ENCODE measurements around the gene TNNI2.

DNA sequence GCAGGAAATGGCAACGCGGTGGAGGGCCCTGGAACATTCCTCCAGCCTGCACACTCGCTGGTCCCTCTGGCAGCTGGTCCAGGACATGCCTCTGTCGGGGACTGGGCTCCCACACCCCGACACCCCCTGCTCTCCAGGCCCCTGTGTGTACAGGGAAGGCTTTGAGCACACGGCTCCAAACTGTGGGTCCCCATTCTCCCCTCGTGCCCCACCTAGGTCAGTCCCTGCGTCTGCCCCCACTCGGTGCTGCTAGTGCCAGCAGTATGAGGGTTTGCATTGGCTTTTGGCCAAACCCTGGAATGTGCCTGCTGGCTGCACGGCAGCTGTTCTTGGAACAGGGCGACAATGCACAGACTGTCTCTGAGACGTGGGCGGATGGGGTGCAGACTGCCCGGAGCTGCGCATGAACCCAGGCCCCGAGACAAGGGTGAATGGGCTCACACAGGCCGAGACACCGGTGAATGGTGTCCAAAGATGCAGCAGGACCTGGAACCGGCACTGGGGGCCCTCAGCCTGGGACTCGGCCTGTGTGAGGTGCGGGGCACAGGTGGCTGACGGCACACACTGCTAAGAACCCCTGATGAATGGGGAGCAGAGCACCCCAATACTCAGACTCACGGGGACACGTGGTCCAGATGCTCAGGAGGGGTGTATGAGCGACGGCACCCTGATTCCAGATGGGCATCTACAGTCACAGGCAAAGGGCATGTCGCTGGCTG lies 11.5 kb upstream of the TNNI2 start:
- TF ChIP-seq CTCF (IDR thresholded peaks at IDR 0.05; ENCODE audit: low read depth, low read length) = no peak
- TF ChIP-seq POLR2A (IDR thresholded peaks at IDR 0.05; ENCODE audit: extremely low read depth, insufficient read length) = no peak
- TF ChIP-seq MYC (IDR thresholded peaks at IDR 0.05; ENCODE audit: low read depth, low read length) = no peak

Measured in NB4 (cell line).